Esophagus muscularis mucosa (tissue), 4 donors: Measurements from ENCODE around the gene ARID1B.

Experiments
- CTCF ChIP-seq, 3 experiments: fragments of 200-600 bp in 2 of 3; fragments of 450-650 bp in 1 of 3; sonication (generic) in 2 of 3; IDR thresholded peaks; one replicate each; pipeline ENCODE4 v1.5.1; 2017 to 2019; ENCODE audit warnings: antibody characterized with exemption in 3 of 3, mild to moderate bottlenecking in 2 of 3, moderate library complexity in 1 of 3
- EP300 ChIP-seq: sonication (generic); formaldehyde crosslinking; IDR thresholded peaks from one replicate; pipeline ENCODE4 v1.6.1; 2017; ENCODE audit warnings: antibody characterized with exemption
- POLR2A ChIP-seq: fragments of 450-650 bp; IDR thresholded peaks from one replicate; pipeline ENCODE4 v1.6.1; 2017; ENCODE audit warnings: antibody characterized with exemption, moderate library complexity, mild to moderate bottlenecking, low read depth
- POLR2AphosphoS5 ChIP-seq, 2 donors: sonication (generic); formaldehyde crosslinking; IDR thresholded peaks; one replicate each; pipeline ENCODE4 v1.6.1; 2017; ENCODE audit warnings: antibody characterized with exemption in 2 of 2

- TF ChIP-seq POLR2A (no peak), CTCF (IDR thresholded peaks at IDR 0.05) (no peak), EP300 (no peak), POLR2AphosphoS5 (IDR thresholded peaks at IDR 0.05) (no peak)
Observed at GRCh38 chr6:157120534-157121232, 343.5 kb downstream of the ARID1B start.
